Hematopoietic multipotent progenitor cell treated with erythropoietin and hydrocortisone succinate and interleukin-3 and kit ligand, for 17 days (in vitro differentiated cells): ENCODE data around the gene BTD.
"Not testable (repeated sequence)": the region's sequence is repeated elsewhere in the genome, so short reads cannot be mapped to it uniquely, and the experiment has no call there.

ENCODE experiments used
- DNase-seq: peaks from one replicate; pipeline ENCODE4 v3.0.0-alpha.2; 2015; ENCODE audit warnings: low spot score

BTD gene

DNA sequence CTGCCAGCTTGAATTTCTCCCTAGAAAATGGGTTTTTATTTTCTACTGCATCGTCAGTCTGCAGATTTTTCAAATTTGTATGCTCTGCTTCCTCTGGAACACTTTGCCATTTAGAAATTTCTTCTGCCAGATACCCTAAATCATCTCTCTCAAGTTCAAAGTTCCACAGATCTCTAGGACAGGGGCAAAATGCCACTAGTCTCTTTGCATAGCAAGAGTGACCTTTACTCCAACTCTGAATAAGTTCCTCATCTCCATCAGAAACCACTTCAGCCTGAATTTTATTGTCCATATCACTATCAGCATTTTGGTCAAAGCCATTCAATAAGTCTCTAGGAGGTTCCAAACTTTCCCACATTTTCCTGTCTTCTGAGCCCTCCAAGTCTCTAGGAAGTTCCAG, 3.0 kb downstream of the BTD start:
- DNase-seq: not testable (repeated sequence)

DNA sequence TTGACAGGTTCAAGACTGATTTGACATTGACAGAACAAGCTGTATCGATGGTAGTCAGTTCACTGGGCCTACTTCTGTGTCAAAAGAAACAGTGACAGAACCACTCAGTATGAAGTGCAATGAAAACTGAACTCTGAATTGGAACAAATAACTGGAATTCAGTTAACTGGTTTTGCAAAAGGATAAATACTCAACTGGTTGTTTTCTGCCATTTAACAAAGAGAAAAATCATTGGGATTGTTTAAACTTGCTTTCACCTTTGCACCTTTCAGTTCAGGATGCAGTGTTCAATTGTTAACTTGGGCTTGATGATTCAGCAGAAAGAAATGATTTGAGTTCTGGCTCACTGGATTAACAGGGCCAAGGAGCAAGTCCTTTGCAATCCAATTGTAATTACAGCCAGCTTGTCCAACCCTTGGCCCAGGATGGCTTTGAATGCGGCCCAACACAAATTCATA, 4.9 kb downstream of the BTD start:
- no peak for DNase-seq

DNA sequence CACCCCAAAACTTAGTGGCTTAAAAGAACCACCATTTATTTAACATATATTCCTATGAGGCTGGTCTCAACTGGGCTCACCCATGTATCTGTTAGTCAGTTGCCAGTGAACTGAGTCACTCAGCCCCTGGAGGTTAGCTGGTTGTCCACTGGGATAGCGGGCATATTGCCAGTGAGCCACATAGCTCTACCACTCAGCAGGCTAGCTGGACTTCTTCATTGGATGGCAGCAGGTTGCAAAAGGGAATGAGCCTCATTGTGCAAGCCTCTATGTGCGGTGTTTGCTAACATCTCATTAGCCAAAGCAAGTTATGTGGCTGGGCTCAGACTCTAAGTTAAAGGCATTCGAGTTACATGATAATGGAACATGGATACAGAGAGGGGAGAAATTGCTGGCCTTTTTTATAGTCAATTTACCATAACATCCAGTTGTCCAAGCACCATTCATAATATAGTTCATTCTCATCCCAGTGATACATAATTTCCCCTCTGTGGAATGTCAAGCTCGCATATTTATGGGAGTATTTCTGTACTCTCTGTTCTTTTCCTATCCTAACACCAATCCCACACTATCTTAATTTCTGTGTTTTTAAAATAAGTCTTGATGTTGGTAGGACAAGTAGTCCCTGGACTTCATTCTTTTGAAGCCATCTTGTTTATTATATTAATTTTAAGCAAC, 8.7 kb downstream of the BTD start:
- no peak for DNase-seq

DNA sequence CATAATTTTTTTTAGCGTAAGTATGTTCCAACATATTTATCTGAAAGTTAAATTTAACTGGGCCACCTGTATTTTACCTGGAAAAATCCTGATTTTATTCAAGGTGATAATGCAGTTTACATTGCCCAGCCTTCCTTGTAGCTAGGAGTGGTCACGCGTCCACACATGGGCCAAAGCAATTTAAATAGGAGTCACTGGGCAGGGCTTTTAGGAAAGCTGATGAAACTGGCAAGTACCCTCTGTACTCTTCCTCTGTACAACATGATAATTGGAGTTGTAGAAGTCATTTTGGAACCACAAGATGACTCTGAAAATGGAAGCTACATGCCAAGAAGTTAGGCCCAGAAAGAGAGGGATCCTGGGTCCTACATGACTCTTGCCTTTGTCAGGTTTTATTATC, 9.5 kb downstream of the BTD start:
- no peak for DNase-seq

DNA sequence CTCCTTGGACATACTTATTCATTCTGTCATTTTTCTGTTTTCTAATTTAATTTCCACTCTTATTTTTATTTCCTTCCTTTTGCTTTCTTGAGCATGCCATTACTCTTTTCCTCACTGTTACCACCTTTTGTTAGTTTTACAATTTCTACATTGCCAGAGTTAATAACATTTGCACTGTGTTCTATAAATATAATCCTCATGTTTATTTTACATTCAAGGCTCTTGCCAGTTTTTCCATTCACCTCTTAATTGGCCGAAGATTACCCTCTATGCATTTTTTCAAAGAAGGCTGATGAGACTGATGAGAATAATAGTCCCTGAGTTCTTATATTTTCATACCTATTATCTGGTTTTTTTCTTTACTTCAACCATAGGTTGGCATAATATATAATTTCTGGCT, 10.5 kb downstream of the BTD start:
- DNase-seq: no peak

DNA sequence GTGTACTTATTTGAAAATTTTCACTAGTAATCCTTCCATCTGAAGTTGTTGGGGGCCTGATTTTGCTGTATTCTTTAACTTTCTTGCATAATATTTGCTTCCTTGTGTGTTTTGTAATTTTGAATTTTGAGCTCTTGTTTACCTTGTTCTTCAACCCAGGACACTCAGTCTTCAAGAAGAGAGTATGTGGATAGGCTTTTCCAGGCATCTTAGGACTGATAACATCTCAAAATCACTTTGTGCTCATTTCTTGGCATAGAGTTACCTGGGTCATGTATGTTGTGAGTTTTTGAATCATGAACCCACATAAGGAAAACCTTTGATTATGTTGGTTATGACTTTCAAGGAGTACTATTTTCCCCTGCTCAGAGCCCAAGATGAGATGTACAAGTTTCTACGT, 13.4 kb downstream of the BTD start:
- DNase-seq: no peak

DNA sequence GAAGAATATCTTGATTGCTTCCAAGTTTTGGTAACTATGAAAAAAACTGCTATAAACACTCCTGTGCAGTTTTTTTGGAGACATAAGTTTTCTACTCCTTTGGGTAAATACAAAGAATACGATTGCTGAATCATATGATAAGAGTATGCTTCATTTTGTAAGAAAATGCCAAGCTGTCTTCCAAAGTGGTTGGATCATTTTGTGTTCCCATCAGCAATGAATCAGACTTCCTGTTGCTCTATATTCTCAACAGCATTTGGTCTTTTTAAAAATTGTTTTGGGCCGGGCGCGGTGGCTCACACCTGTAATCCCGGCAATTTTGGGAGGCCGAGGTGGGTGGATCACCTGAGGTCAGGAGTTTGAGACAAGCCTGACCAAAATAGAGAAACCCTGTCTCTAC, 14.5 kb downstream of the BTD start:
- no peak for DNase-seq

DNA sequence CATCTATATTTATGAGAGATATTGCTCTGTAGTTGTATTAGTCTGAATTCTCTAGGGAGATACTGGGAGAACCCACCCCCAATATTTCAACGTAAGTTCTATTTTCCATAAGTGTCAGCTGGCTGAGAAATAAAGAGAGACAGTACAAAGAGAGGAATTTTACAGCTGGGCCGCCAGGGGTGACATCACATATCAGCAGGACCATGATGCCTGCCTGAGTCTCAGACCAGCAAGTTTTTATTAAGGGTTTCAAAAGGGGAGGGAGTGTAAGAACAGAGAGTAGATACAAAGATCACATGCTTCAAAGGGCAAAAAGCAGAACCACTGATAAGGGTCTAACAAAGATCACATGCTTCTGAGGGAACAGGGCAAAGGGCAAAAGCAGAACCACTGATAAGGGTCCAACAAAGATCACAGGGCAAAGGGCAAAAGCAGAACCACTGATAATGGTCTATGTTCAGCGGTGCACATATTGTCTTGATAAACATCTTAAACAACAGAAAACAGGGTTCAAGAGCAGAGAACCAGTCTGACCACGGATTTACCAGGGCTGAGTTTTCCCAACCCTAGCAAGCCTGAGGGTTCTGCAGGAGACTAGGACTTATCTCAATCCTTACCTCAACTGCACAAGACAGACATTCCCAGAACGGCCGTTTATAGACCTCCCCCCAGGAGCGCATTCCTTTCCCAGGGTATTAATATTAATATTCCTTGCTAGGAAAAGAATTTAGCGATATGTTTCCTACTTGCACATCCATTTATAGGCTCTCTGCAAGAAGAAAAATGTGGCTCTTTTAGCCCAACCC, 18.3 kb downstream of the BTD start:
- DNase-seq: not testable (repeated sequence)

DNA sequence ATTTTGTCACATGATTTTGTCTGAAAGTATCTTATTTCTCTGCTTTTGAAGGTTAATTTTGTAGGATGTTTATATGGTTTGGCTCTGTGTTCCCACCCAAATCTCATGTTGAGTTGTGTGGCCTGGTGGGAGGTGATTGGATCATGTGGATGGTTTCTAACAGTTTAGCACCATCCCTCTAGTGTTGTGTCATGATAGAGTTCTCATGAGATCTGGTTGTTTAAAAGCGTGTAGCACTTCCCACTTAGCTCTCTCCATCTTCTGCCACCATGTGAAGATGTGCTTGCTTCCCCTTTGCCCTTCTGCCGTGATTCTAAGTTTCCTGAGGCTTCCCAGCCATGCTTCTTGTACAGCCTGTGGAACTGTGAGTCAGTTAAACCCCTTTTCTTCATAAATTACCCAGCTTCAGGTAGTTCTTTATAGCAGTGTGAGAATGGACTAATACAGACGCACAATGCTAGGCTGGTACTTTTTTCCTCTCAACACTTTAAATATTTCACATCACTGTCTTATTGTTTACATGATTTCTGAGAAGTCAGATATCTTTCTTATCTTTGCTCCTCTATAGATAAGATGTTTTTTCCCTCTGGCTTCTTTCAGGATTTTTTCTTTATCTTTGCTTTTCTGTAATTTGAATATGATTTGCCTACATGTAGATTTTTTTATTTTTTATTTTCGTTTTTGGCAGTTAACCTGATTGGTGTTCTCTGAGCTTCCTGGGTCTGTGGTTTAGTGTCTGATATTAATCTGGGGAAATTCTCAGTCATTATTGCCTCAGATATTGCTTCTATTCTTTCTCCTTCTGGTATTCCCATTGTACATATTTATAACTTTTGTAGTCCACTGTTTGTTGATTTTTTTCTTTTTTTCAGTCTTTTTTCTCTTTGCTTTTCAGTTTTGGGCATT, 22.2 kb downstream of the BTD start:
- no peak for DNase-seq

DNA sequence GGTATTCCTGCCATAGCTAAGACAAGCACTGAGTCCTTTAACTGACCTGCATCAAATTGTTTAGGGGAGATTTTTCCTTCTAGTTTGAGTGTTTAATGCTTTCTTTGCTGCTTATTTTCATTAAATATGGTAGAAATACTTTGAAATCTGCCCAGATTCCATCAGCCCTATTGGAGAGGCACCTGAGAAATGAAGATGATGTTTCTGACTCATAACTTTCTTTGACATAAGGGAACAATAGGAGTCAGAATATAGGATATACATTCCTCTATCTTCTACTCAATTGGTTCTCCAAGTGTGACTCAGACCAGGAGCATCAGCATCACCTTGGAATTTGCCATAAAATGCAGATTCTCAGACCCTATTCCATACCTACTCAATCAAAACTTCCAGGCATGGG, 27.4 kb downstream of the BTD start:
- DNase-seq: no peak

DNA sequence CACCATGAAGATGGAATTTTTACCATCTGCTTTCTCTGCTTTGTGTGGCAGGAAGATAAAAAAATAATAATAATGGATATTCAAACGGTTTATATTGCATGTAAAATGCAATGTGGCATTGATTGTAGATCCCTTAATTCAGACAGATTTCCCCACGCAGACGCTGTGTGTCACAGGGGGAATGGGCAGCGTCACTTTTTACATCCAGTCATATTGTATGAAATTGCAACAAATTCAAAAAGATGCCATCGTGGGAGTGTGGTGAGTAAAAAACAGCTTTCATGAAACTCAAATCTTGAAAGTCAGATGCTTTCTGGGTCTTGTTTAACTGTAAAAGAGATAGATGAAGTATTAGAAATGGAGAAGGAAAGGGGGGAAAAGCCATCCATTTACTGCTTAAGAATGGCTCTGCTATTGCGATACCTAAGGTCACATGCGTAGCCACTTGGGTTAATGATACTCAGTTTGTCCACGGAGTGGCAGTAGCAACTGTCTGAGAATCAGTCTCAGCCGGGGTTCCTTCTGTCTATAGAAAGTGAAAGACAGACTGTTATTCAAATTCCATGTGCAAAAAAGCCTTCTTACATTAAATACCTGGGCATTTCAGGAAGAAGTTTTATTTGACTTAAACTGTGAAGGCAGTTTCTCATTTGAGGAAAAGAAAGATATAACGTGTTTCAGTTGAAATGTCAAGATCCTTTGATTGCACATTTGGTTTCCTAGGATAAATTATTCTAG, 28.5 kb downstream of the BTD start:
- DNase-seq: peak; percentile 54

DNA sequence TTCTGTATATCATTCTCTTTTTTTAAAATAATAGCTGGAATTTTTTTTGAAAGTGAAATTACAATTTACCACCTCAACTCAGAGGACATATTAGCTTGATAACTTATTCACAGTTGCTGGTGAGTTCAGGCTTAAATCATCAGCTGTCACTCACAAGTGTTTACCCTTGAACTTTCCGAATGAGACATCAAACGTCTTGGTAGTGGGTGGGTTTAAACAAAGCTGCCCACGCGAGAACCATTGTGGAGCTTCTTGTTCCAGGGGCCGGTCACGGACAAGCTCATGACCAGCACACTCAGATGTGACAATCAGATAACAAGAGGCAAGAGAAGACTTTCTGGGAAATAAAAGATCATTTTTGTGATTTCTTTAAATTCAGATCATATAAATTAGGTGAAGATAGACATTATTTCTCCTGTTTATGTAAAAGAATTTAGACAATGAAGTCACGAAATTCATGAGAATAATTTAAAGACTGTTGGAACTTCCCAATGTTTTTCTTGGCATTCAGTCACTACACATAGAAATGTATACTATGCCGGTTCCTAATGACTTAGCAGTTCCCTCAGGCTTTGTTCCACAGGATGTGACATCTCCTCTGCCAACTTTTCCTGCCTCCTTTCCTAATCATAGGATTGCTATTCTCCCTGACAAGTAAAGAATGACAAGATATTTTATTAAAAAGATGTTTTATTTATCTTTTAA, 29.3 kb downstream of the BTD start:
- no peak for DNase-seq

DNA sequence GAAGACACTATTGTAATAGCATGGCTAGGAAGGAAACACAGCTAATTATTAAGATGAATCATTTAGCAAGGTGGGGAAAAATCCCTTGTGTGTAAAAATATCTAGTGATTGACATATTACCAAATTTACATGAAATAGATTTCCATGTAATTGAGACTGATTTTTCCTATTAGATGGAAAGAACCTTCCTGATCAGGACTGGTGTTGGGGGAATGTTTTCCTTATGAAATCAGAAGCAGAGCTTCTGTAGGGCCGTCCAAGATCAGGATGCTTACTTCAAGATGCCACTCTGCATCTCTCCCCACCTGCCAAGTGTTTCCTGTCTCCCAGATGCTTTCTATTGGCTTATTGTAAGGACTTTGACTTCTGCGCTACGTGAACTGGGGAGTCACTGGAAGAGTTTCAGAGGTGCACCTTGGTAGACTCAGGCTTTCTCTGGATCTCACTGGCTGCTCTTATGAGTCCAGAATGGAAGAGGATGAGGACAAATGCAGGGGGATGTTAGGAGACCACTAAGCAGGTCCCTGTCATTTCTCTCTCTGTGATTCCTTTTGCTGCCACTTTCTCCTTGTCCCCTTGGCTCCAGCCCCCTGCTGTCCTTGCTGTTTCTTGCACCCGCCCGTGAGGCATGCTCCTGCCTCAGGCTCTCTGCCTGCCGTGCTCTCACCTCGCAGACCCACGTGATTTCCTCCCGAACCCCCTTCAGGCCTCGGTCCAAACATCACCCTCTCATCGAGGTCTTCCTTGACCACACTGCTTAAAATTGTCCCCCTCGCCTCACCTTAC, 30.1 kb downstream of the BTD start:
- no peak for DNase-seq

DNA sequence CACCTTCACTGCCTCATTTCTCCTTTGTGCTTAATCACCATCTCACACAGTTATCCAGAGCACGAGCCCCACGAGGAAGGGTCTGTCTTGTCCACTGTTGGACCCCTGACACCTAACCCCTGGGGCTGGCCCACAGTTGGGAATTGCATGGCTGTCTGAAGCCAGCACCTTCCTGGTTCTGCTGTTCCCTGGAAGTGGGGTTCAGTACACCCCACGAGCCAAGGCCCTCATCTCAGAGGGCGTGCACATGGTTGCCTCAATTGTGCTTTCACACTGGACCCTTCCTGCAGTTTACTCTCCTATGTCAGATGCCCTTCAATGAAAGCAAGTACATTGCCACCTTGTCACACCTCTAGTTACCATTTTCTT, 30.7 kb downstream of the BTD start:
- no peak for DNase-seq

DNA sequence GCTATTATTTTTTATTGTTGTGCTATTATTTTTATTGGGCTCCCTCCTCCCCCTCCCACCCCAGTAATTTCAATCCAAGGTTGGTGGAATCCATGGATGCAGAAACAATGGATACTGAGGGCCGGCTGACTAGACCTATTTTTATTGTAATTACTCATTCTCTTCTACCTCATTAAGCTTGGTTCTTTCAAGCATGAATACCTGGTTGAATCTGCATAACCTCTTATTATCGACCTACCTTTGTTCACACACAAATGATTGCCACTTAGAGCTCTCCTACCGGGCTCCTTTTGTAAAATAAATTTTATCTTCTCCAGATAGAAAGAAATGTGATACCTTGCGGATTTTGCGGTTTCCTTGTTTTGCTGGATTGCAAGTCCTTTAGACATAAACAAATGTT, 31.6 kb downstream of the BTD start:
- DNase-seq: no peak

DNA sequence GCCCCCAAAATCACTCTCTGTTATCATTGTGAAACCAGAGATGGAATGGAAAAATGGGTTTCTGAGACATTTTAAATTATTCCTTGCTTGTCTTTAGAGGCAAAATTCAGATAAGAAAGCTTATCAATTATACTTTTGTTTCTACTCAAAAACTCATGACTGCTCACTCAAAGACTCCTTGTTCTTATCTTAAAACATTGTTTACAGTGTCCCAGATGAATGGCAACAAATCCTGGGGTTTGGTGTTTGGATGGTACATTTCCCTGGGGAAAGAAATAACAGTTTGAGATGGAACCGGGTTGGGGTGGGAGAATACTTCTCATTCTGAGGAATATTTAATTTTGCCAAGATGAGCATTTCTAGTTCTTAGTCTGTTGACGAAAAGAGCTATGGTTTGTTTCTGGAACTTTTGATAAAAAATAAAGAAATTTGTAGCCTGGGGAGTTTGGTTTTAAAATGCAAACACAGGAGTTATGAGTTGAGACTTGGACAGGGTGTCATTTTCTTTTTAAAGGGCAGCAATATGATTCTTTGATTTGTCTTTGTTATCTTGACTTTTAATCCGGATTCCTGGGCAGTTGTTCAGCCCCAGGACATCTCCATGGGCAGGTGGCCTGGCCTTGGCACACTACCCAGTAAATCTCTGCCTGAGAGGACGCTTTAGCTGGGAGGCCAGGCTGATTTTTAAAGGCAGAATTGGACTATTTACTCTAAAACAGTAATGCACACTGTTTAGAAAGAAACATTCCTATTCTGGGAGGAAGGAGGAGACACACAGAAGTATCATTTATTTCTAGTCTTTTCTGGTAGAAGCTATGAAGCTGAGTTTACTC, 32.4 kb downstream of the BTD start:
- DNase-seq: no peak

DNA sequence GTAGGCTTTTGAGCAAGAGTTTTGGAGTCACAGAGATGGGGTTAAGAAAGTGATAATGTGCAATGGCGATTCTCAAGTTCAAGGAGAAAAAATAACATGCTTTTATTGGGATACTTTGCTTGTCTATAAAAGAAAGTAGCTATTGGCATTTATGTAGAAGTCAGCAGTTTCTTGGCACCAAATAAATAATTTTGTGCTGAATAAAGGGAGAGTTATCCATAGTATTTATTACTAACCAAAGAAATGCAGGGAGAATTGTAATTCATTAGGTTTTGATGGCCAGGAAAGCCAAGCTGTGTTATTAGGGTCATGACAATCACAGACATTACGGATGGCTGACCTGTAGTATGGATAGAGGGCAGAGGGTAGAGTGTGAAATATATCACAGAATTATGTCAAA, 33.1 kb downstream of the BTD start:
- no peak for DNase-seq

DNA sequence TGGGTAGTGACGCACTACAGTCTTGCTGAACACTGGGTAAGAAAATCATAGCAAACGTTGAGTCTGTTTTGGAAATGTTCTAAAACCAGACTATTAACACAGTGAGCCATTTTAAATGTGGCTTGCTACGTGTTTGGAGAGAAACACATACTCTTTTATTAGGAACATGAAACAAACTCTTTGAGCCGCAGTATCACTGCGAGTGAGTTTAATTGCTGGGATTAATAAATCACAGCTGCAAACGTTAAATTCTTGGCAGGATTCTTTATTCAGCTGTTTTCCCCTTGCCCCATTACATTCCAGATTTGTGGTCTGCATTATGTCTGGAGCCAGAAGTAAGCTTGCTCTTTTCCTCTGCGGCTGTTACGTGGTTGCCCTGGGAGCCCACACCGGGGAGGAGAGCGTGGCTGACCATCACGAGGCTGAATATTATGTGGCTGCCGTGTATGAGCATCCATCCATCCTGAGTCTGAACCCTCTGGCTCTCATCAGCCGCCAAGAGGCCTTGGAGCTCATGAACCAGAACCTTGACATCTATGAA, 33.6 kb downstream of the BTD start:
- no peak for DNase-seq

DNA sequence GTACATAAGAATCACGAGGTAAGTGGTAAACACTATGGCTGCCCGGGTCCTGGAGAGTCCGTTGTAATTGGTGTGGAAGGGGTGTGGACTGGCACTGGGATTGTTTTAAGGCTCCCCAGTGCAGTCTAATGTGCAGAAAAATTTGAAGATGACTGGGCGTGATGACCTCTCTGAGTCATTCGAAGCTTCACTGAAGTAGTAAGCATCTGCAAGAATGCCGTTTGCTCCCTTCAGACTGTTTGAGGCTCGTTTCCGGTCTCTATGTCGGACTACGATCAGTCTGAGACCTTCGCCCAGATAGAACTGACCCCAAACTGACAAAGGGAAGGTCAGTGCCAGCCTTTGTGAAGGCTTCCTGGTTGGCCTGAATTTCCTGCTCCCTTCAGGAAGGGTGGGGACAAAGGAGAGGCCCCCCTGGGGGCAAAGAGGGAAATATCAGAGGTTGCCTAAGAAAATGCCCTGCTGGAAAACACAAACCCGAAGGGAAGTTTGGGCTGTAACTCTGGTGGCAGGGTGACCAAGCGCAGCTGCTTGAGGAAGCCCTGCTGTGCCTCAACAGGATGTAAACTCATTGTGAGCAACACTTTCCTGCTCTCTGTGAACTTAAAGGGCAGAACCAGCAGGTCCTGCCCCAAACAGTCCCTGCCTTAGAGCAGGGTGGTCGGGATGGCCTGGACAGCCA, 34.6 kb downstream of the BTD start:
- DNase-seq: no peak
